HepG2 (cell line): ENCODE measurements around the gene NID1. TPM values are rescaled to one million over a fixed set of nuclear protein-coding genes. Genes with fewer than 3 reads are reported as not detected.

Source experiments
- BCLAF1 ChIP-seq: fragments of 450-650 bp; IDR thresholded peaks from 2 replicates; pipeline ENCODE4 v1.6.1; 2017; ENCODE audit warnings: mild to moderate bottlenecking
- CEBPG ChIP-seq: IDR thresholded peaks from 2 replicates; pipeline ENCODE4 v1.6.1; 2016
- CREBL2 ChIP-seq: sonication (generic); formaldehyde crosslinking; IDR thresholded peaks from 2 replicates; pipeline ENCODE4 v1.8.1; 2023; ENCODE audit warnings: missing genetic modification reagents, mild to moderate bottlenecking, borderline replicate concordance
- CSRNP1 ChIP-seq: sonication (generic); formaldehyde crosslinking; IDR thresholded peaks from 2 replicates; pipeline ENCODE4 v1.8.1; 2023; ENCODE audit warnings: mild to moderate bottlenecking, missing genetic modification reagents
- HBP1 ChIP-seq: IDR thresholded peaks from 2 replicates; pipeline ENCODE4 v1.6.1; 2016; ENCODE audit warnings: low read depth, control low read depth
- KDM3A ChIP-seq: IDR thresholded peaks from 2 replicates; pipeline ENCODE4 v1.6.1; 2018; ENCODE audit warnings: low read depth, missing compliant biosample characterization
- PRDM15 ChIP-seq: sonication (generic); formaldehyde crosslinking; IDR thresholded peaks from 2 replicates; pipeline ENCODE4 v1.4.0; 2020; ENCODE audit warnings: missing genetic modification reagents
- REL ChIP-seq: sonication (generic); formaldehyde crosslinking; conservative IDR thresholded peaks from 2 replicates; pipeline ENCODE4 v1.8.0; 2022; ENCODE audit warnings: mild to moderate bottlenecking, missing genetic modification reagents, moderate library complexity
- SRSF4 ChIP-seq: fragments of 200-400 bp; formaldehyde crosslinking; IDR thresholded peaks from one replicate; pipeline ENCODE4 v1.6.1; 2018; ENCODE audit warnings: mild to moderate bottlenecking, low read depth, low read length, moderate library complexity; ENCODE audit not compliant: poor library complexity, severe bottlenecking
- ZBTB7B ChIP-seq: sonication (generic); formaldehyde crosslinking; IDR thresholded peaks from 2 replicates; pipeline ENCODE4 v1.4.0; 2020; ENCODE audit warnings: missing genetic modification reagents
- ZEB1 ChIP-seq: IDR thresholded peaks from 2 replicates; pipeline ENCODE4 v1.6.1; 2012; ENCODE audit warnings: mild to moderate bottlenecking, low read depth, inconsistent platforms; ENCODE audit not compliant: insufficient replicate concordance
- ZNF17 ChIP-seq: sonication (generic); formaldehyde crosslinking; IDR thresholded peaks from 2 replicates; pipeline ENCODE4 v1.5.0; 2020; ENCODE audit warnings: mild to moderate bottlenecking, missing genetic modification reagents
- ZNF510 ChIP-seq: sonication (generic); formaldehyde crosslinking; IDR thresholded peaks from 2 replicates; pipeline ENCODE4 v1.4.0; 2020; ENCODE audit warnings: low read depth, mild to moderate bottlenecking, missing genetic modification reagents
- ZNF768 ChIP-seq: sonication (generic); formaldehyde crosslinking; IDR thresholded peaks from 2 replicates; pipeline ENCODE4 v1.4.0; 2020; ENCODE audit warnings: missing genetic modification reagents
- ZNF770 ChIP-seq: sonication (generic); formaldehyde crosslinking; IDR thresholded peaks from 2 replicates; pipeline ENCODE4 v1.5.0; 2020; ENCODE audit warnings: mild to moderate bottlenecking, missing genetic modification reagents
- ZNF775 ChIP-seq: sonication (generic); formaldehyde crosslinking; IDR thresholded peaks from 2 replicates; pipeline ENCODE4 v1.4.0; 2020; ENCODE audit warnings: missing genetic modification reagents, mild to moderate bottlenecking, moderate library complexity, borderline replicate concordance
- polyA plus RNA-seq, 8 experiments: library from polyadenylated mRNA; depleted of rRNA in 3 of 8; stranded (reverse) in 7 of 8; unstranded in 1 of 8; fragments of >200 nt; fragmentation: Illumina TruSeq in 4 of 8; extraction: Trizol in 4 of 8; gene quantifications; 2 replicates each; pipeline versions ENCODE4 v1.2.1 to v1.2.3, GENCODE V29; 2011 to 2016; ENCODE audit warnings: low read depth in 4 of 8, missing spikeins in 1 of 8, mixed read lengths in 1 of 8; ENCODE audit not compliant: insufficient read depth in 1 of 8
- total RNA-seq, 5 experiments: library from RNA; depleted of rRNA; stranded (reverse); fragments of >200 nt; fragmentation: Illumina TruSeq; extraction: Trizol; gene quantifications; 2 replicates each; pipeline ENCODE4 v1.2.3, GENCODE V29; 2016; ENCODE audit warnings: low read depth in 1 of 5

The NID1 gene
- total and polyA plus RNA-seq, 2 of the 13 experiments (the other 11 are each of a cell fraction or from before 2014, with no cell fraction given), result 50.2 to 56.1 TPM

- TF ChIP-seq PRDM15 (CRISPR knock-in tag) (no peak), CSRNP1 (CRISPR knock-in tag) (peak; percentile 89), ZNF775 (CRISPR knock-in tag) (no peak), REL (CRISPR knock-in tag) (0 out of 2 replicates have a peak, but pooled peaks have one; percentile 18), SRSF4 (no peak), BCLAF1 (no peak), ZNF768 (peak; percentile 60; the same call in 1 of the 2 replicates), KDM3A (CRISPR knock-in tag) (peak; percentile 61; the same call in 1 of the 2 replicates), ZNF770 (no peak; the same call in 1 of the 2 replicates), ZNF510 (CRISPR knock-in tag) (no peak), ZNF17 (CRISPR knock-in tag) (no peak), ZBTB7B (CRISPR knock-in tag) (peak; percentile 81; the same call in 1 of the 2 replicates), CREBL2 (CRISPR knock-in tag) (no peak), HBP1 (CRISPR knock-in tag) (no peak), CEBPG (no peak), ZEB1 (no peak)
These were observed at the start of gene NID1 (continued) for GRCh38 chr1:236064674-236065508.
